ENCODE measurements around the gene RGS7. TPM values are rescaled to one million over a fixed set of nuclear protein-coding genes. Genes with fewer than 3 reads are reported as not detected.

The RGS7 gene
- total and polyA plus RNA-seq, 10 donors: 0.09 to 1.8 (median 0.72) TPM; not detected in 1

- no peak for DNase-seq
- no peaks in the 10 kb centered on the region for H3K9me3 ChIP-seq
- 67 to 81% (median 78%) methylated on average over 3 of the region's 3 CpGs for WGBS, 5 donors
These were observed 251.9 kb downstream of the RGS7 start for GRCh38 chr1:241105147-241105546.

GRCh38 chr1:241102664-241103063 is 254.3 kb downstream of the RGS7 start:
- intact Hi-C loops (cut with DNase I; ENCODE audit: low total_unique reads): no loop called here
- no peaks in the 10 kb centered on the region for H3K4me1 ChIP-seq
- no peaks in the 10 kb centered on the region for H3K36me3 ChIP-seq
- TF ChIP-seq POLR2A (IDR thresholded peaks at IDR 0.05): no peak
- no peak for TF ChIP-seq CTCF (IDR thresholded peaks at IDR 0.05 in 8 of 11, conservative IDR thresholded peaks at IDR 0.05 in 3 of 11)
- TF ChIP-seq POLR2AphosphoS5 (IDR thresholded peaks at IDR 0.05): no peak
- H3K27ac ChIP-seq: no peak overlapping the region
- H3K27me3 ChIP-seq (replicated peaks in 1 of 7): no peaks in the 10 kb centered on the region
- DNase-seq: no peak
- H3K9me3 ChIP-seq: no peaks in the 10 kb centered on the region
- no peak overlapping the region for H3K4me3 ChIP-seq
- WGBS, 5 donors: 27 to 55% (median 34%) methylated on average over 1 of the region's 1 CpG

More at GRCh38 chr1:241105147-241105546, 251.9 kb downstream of the RGS7 start:
- intact Hi-C loops (cut with DNase I; ENCODE audit: low total_unique reads): no loop called here
- Histone ChIP-seq H3K27ac (no peak overlapping the region), H3K4me3 (no peak overlapping the region), H3K36me3 (no peaks in the 10 kb centered on the region), H3K27me3 (replicated peaks in 1 of 7) (no peaks in the 10 kb centered on the region), H3K4me1 (no peaks in the 10 kb centered on the region)
- no peak for TF ChIP-seq POLR2A (IDR thresholded peaks at IDR 0.05)
- TF ChIP-seq CTCF (IDR thresholded peaks at IDR 0.05 in 8 of 11, conservative IDR thresholded peaks at IDR 0.05 in 3 of 11): no peak

GRCh38 chr1:241101622-241102021 is 255.4 kb downstream of the RGS7 start:
- intact Hi-C loops (cut with DNase I; ENCODE audit: low total_unique reads): no loop called here
- no peaks in the 10 kb centered on the region for H3K36me3 ChIP-seq
- H3K27ac ChIP-seq: no peak overlapping the region
- TF ChIP-seq POLR2A (IDR thresholded peaks at IDR 0.05) (no peak), CTCF (IDR thresholded peaks at IDR 0.05 in 8 of 11, conservative IDR thresholded peaks at IDR 0.05 in 3 of 11) (no peak), POLR2AphosphoS5 (IDR thresholded peaks at IDR 0.05) (no peak)
- no peak overlapping the region for H3K4me3 ChIP-seq
- WGBS, 5 donors: 58 to 82% (median 77%) methylated on average over 3 of the region's 3 CpGs
- no peaks in the 10 kb centered on the region for H3K4me1 ChIP-seq
- no peaks in the 10 kb centered on the region for H3K9me3 ChIP-seq
- DNase-seq: no peak
- H3K27me3 ChIP-seq (replicated peaks in 1 of 7): no peaks in the 10 kb centered on the region

GRCh38 chr1:241097479-241097878 is 259.5 kb downstream of the RGS7 start:
- DNase-seq: no peak
- no peak overlapping the region for H3K4me3 ChIP-seq
- no peaks in the 10 kb centered on the region for H3K4me1 ChIP-seq
- intact Hi-C loops (cut with DNase I; ENCODE audit: low total_unique reads): no loop called here
- H3K9me3 ChIP-seq: no peaks in the 10 kb centered on the region
- WGBS, 5 donors: 88 to 97% (median 92%) methylated on average over 5 of the region's 5 CpGs
- H3K36me3 ChIP-seq: no peaks in the 10 kb centered on the region
- no peak overlapping the region for H3K27ac ChIP-seq
- H3K27me3 ChIP-seq (replicated peaks in 1 of 7): no peaks in the 10 kb centered on the region
- TF ChIP-seq POLR2A (IDR thresholded peaks at IDR 0.05) (no peak), CTCF (IDR thresholded peaks at IDR 0.05 in 8 of 11, conservative IDR thresholded peaks at IDR 0.05 in 3 of 11) (no peak), POLR2AphosphoS5 (IDR thresholded peaks at IDR 0.05) (no peak)
